ENCODE measurements around the gene PLA2G6.

PLA2G6 gene

GRCh38 chr22:38202437-38203089 lies 20.9 kb upstream of the PLA2G6 start:
- POLR2A ChIA-PET, result interaction anchor here (0.6 to 2.1 kb wide), 5 partner anchors 19 to 283 kb away, joined by 3 to 12 read pairs (median 3); partner anchors contain the start of gene PLA2G6
- H3K4me3 ChIP-seq (ENCODE audit: low read depth, low read length), result peak overlapping the region; percentile 64
- no peak overlapping the region for H3K27ac ChIP-seq (ENCODE audit: extremely low read depth, low read depth, low read length)
- H3K36me3 ChIP-seq (ENCODE audit: control insufficient read depth in 2 of 2, insufficient read depth in 1 of 2, low read length in 2 of 2), result no peaks in the 10 kb centered on the region
- CTCF ChIA-PET, result interaction anchor here (0.7 to 0.8 kb wide), 3 partner anchors 10 to 151 kb away, joined by 3 to 5 read pairs (median 4); no protein-coding TSS in a partner anchor
- no peaks in the 10 kb centered on the region for H3K4me1 ChIP-seq (ENCODE audit: control insufficient read depth, insufficient read depth, low read length)
- no peaks in the 10 kb centered on the region for H3K9me3 ChIP-seq (ENCODE audit: control insufficient read depth, insufficient read depth, low read depth, low read length)
- TF ChIP-seq ZEB2 (tag by site-specific recombination; IDR thresholded peaks at IDR 0.05) (peak; percentile 21; the same call in 1 of the 2 replicates), ZNF426 (tag by site-specific recombination; IDR thresholded peaks at IDR 0.05) (no peak), ZNF548 (tag by site-specific recombination; IDR thresholded peaks at IDR 0.05) (no peak; the same call in 1 of the 2 replicates), ZNF121 (tag by site-specific recombination; IDR thresholded peaks at IDR 0.05) (peak; percentile 89), ZIC2 (tag by site-specific recombination; IDR thresholded peaks at IDR 0.05) (peak; percentile 52; the same call in 1 of the 2 replicates), ZNF214 (tag by site-specific recombination; IDR thresholded peaks at IDR 0.05; ENCODE audit: borderline replicate concordance) (no peak), ZNF280C (tag by site-specific recombination; IDR thresholded peaks at IDR 0.05) (no peak), ZNF18 (tag by site-specific recombination; IDR thresholded peaks at IDR 0.05) (peak; percentile 93; the same call in 1 of the 2 replicates), ZNF560 (tag by site-specific recombination; IDR thresholded peaks at IDR 0.05; ENCODE audit: borderline replicate concordance) (no peak), TRIM28 (IDR thresholded peaks at IDR 0.05; ENCODE audit: borderline replicate concordance, low read length) (no peak), GFI1B (tag by site-specific recombination; IDR thresholded peaks at IDR 0.05) (no peak), ZNF16 (tag by site-specific recombination; IDR thresholded peaks at IDR 0.05; ENCODE audit: low read depth) (no peak), ZNF211 (tag by site-specific recombination; IDR thresholded peaks at IDR 0.05; ENCODE audit: low read depth) (no peak), YY1 (tag by site-specific recombination; IDR thresholded peaks at IDR 0.05) (no peak), ZNF114 (tag by site-specific recombination; IDR thresholded peaks at IDR 0.05) (no peak), EGR2 (tag by site-specific recombination; IDR thresholded peaks at IDR 0.05; ENCODE audit: low read depth) (peak; percentile 97), MEIS1 (CRISPR knock-in tag; IDR thresholded peaks at IDR 0.05; ENCODE audit: borderline replicate concordance) (no peak), KLF9 (tag by site-specific recombination; IDR thresholded peaks at IDR 0.05; ENCODE audit: low read depth) (peak; percentile 91), ZBTB6 (tag by site-specific recombination; IDR thresholded peaks at IDR 0.05) (no peak), ZNF664 (tag by site-specific recombination; IDR thresholded peaks at IDR 0.05) (no peak), ZNF311 (tag by site-specific recombination; IDR thresholded peaks at IDR 0.05; ENCODE audit: borderline replicate concordance) (no peak), ZNF658 (tag by site-specific recombination; IDR thresholded peaks at IDR 0.05) (no peak), ZNF768 (tag by site-specific recombination; IDR thresholded peaks at IDR 0.05) (no peak), ZNF677 (tag by site-specific recombination; IDR thresholded peaks at IDR 0.05) (0 out of 2 replicates have a peak, but pooled peaks have one; percentile 10)
- TF ChIP-seq, protein P1, sequence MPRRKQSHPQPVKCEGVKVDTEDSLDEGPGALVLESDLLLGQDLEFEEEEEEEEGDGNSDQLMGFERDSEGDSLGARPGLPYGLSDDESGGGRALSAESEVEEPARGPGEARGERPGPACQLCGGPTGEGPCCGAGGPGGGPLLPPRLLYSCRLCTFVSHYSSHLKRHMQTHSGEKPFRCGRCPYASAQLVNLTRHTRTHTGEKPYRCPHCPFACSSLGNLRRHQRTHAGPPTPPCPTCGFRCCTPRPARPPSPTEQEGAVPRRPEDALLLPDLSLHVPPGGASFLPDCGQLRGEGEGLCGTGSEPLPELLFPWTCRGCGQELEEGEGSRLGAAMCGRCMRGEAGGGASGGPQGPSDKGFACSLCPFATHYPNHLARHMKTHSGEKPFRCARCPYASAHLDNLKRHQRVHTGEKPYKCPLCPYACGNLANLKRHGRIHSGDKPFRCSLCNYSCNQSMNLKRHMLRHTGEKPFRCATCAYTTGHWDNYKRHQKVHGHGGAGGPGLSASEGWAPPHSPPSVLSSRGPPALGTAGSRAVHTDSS (tag by site-specific recombination; IDR thresholded peaks at IDR 0.05), result no peak
- TF ChIP-seq, protein P2, sequence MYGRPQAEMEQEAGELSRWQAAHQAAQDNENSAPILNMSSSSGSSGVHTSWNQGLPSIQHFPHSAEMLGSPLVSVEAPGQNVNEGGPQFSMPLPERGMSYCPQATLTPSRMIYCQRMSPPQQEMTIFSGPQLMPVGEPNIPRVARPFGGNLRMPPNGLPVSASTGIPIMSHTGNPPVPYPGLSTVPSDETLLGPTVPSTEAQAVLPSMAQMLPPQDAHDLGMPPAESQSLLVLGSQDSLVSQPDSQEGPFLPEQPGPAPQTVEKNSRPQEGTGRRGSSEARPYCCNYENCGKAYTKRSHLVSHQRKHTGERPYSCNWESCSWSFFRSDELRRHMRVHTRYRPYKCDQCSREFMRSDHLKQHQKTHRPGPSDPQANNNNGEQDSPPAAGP (tag by site-specific recombination; IDR thresholded peaks at IDR 0.05), result peak; percentile 92
- TF ChIP-seq, protein P3, sequence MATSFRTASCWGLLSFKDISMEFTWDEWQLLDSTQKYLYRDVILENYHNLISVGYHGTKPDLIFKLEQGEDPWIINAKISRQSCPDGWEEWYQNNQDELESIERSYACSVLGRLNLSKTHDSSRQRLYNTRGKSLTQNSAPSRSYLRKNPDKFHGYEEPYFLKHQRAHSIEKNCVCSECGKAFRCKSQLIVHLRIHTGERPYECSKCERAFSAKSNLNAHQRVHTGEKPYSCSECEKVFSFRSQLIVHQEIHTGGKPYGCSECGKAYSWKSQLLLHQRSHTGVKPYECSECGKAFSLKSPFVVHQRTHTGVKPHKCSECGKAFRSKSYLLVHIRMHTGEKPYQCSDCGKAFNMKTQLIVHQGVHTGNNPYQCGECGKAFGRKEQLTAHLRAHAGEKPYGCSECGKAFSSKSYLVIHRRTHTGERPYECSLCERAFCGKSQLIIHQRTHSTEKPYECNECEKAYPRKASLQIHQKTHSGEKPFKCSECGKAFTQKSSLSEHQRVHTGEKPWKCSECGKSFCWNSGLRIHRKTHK (tag by site-specific recombination; IDR thresholded peaks at IDR 0.05), result no peak
- TF ChIP-seq, protein P4, sequence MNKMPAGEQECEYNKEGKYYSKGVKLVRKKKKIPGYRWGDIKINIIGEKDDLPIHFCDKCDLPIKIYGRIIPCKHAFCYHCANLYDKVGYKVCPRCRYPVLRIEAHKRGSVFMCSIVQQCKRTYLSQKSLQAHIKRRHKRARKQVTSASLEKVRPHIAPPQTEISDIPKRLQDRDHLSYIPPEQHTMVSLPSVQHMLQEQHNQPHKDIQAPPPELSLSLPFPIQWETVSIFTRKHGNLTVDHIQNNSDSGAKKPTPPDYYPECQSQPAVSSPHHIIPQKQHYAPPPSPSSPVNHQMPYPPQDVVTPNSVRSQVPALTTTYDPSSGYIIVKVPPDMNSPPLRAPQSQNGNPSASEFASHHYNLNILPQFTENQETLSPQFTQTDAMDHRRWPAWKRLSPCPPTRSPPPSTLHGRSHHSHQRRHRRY (tag by site-specific recombination; IDR thresholded peaks at IDR 0.05), result no peak
